Mucosa of descending colon (tissue), 3 donors: ENCODE data around the gene TFAP2D. TPM values are rescaled to one million over a fixed set of nuclear protein-coding genes. Genes with fewer than 3 reads are reported as not detected.

Source experiments
- ATAC-seq: fragments of 200-7000 bp; cut with Tn5 transposase; one replicate; pipeline ENCODE4 v1.9.1; 2020; ENCODE audit warnings: mild to moderate bottlenecking, moderate library complexity
- DNase-seq, 3 donors: peaks; one replicate each; pipeline ENCODE4 v3.0.0-alpha.2; 2020
- H3K36me3 ChIP-seq: fragments of 200-600 bp; one replicate; pipeline ENCODE4 v1.8.0; 2021; ENCODE audit warnings: low read depth, mild to moderate bottlenecking
- H3K4me1 ChIP-seq: fragments of 200-600 bp; one replicate; pipeline ENCODE4 v1.8.0; 2021; ENCODE audit warnings: low read depth, mild to moderate bottlenecking
- H3K4me3 ChIP-seq: fragments of 200-600 bp; one replicate; pipeline ENCODE4 v1.8.0; 2021; ENCODE audit warnings: mild to moderate bottlenecking
- H3K9me3 ChIP-seq: fragments of 200-600 bp; one replicate; pipeline ENCODE4 v1.8.0; 2021; ENCODE audit warnings: mild to moderate bottlenecking
- intact Hi-C, 2 donors: fragments of 100-400 bp; cut with DNase I in 1 of 2; cut with micrococcal nuclease in 1 of 2; formaldehyde crosslinking; loops; one replicate each; pipeline versions ENCODE4 v1.11.0 to v1.11.1; 2022; cut with DNase I, micrococcal nuclease
- total RNA-seq, 3 donors: library from RNA; stranded (reverse); fragmentation: NEBNext Ultra II Directional in 2 of 3; extraction: Animal tissue kit (Norgen Biotek cat#: 25700) in 2 of 3; gene quantifications; one replicate each; pipeline versions ENCODE4 v1.2.1 to v1.2.4, GENCODE V29; 2021 to 2023
- TF ChIP-seq, protein P1 (sequence below): fragments of 200-600 bp; IDR thresholded peaks from one replicate; pipeline ENCODE4 v1.8.0; 2022; ENCODE audit warnings: antibody characterized with exemption, mild to moderate bottlenecking
- donor health status: DM: no; HTN: no; CAD: no; lungs with moderate emphysema.
- donor health status: DM: no; HTN: no; CAD: no.
- donor health status: DM: no; HTN: yes; CAD: no.

TFAP2D gene
- total RNA-seq, 3 donors from 2014 or later: not detected

DNA sequence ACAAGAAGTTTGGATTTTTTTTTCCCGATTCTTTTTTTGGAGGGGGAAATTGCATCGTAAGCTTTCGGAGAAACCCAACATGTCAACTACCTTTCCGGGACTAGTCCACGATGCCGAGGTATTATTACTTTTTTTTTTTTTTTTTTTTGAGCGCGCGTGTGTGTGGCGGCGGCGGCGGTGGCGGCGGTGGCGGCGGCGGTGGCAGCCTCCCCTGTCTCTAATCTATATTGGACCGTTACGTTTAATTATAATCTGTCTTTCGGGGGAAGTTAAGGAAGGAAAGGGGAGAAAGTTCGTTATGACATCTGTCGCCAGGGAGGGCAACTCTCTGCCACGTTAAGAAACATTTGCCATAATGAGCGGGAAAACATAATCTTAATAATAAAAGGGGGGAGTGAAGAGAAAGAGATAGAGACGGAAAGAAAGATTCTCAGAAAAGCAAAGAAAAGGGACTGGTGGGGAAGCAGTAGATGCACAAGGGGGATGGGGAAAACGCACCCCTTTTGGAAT, 706 bp downstream of the TFAP2D start:
- H3K4me1 ChIP-seq: no peaks in the 10 kb centered on the region
- no peak overlapping the region for H3K4me3 ChIP-seq
- no peak for DNase-seq
- H3K36me3 ChIP-seq: no peaks in the 10 kb centered on the region
- no peaks in the 10 kb centered on the region for H3K9me3 ChIP-seq
- TF ChIP-seq, protein P1, sequence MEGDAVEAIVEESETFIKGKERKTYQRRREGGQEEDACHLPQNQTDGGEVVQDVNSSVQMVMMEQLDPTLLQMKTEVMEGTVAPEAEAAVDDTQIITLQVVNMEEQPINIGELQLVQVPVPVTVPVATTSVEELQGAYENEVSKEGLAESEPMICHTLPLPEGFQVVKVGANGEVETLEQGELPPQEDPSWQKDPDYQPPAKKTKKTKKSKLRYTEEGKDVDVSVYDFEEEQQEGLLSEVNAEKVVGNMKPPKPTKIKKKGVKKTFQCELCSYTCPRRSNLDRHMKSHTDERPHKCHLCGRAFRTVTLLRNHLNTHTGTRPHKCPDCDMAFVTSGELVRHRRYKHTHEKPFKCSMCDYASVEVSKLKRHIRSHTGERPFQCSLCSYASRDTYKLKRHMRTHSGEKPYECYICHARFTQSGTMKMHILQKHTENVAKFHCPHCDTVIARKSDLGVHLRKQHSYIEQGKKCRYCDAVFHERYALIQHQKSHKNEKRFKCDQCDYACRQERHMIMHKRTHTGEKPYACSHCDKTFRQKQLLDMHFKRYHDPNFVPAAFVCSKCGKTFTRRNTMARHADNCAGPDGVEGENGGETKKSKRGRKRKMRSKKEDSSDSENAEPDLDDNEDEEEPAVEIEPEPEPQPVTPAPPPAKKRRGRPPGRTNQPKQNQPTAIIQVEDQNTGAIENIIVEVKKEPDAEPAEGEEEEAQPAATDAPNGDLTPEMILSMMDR: no peak
- ATAC-seq: no peak
- intact Hi-C loops: no loop called here

DNA sequence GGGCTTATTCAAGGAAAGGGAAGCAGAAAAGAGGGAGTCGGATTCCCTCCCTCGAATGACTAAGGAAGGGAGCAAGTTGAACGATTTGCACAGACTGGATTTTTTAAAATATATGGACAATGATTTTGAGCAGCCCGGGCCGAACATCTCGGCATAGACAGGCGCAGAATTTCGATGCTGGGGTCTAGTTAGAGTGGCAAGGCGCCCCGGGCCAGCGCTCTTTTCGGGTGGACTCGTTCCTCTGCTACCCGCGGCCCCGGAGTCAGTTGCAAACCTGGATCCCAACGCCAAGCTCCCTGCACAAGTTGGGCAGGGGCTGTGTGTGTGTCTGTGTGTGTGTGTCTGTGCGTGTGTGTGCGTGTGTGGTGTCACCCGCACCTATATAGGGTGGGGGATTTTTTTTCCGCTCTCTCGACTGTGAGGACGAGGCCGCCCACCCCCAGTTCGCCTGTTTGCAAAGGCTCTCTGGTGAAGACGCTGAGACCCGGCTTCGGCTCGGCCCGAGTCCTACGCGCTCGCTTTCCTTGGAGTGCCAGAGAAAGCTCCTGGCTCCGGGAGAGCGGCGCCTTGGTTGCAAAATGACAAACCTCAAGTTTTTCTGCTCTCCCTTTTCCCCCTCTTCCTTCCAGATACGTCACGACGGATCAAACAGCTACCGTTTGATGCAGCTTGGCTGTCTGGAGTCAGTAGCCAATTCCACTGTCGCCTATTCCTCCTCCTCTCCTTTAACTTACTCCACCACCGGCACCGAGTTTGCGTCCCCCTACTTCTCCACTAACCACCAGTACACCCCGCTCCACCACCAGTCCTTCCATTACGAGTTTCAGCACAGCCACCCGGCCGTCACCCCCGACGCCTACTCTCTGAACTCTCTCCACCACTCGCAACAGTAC, 1.4 kb downstream of the TFAP2D start:
- no peak overlapping the region for H3K4me3 ChIP-seq
- intact Hi-C loops: no loop called here
- H3K36me3 ChIP-seq: no peaks in the 10 kb centered on the region
- ATAC-seq: no peak
- no peaks in the 10 kb centered on the region for H3K4me1 ChIP-seq
- TF ChIP-seq, protein P1: no peak
- no peak for DNase-seq
- no peaks in the 10 kb centered on the region for H3K9me3 ChIP-seq

DNA sequence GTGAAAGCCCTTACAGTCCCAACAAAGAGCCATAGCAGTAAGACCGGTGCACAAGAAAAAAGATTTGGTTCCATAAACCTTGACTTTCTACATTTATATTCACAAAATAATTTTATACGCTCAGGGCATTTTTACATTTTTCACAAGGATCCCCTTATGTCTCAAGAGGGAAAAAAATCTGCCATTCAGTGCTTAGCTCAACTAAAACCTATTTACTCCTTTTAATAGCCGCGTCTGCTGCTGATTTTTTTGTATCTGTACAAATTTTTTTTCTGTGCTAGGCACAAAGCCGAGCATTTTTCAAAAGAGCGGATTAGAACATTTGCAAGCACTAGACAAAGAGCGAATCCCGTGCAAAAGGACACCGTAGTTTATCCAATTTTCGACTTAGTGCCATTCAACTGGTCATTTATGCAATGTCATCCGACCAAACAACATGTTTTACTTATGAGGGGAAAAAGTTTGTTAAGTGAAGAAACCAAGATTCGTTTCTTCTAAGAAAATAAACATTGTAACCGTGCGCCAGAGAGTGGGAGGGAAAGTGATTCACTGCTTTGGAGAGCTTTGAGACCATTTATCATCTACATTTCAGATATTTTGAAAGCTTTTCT, 3.7 kb downstream of the TFAP2D start:
- ATAC-seq (no peak), DNase-seq (no peak)
- no peaks in the 10 kb centered on the region for H3K9me3 ChIP-seq
- H3K4me1 ChIP-seq: no peaks in the 10 kb centered on the region
- no peak overlapping the region for H3K4me3 ChIP-seq
- intact Hi-C loops: no loop called here
- H3K36me3 ChIP-seq: no peaks in the 10 kb centered on the region
- TF ChIP-seq, protein P1: no peak

DNA sequence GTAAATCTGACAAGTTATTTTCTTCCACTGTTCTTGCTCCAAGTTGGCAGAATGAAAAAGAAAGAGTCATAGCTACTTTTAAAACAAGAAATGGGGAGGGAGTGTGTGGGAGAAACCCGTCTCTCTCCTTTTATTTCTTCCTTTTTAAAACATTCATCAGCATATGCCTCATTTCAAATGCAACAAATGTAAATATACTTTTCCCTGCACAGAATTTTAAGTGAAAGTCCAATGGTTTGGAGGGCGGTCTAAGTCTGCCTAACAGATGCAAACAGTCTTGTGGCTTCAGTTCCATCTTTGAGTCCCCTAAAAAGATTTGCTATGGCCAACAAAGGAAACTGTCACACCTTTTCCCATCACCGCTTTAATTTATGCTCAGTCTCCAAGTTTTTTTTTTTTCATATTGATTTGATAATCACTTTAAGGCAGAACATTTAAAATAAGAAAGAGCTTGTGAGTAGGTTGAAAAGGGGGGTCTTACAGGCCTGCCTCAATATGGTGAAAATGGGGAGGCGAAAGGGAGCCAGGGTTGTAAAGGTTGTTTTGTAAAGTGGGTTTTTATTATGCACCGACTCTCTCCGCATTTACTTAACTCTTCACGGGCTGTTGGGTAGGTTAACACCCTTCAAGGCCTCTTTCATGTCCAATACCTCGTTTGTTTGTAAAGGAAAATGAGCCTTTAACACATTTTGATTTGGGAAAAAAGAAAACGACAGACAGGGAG, 4.6 kb downstream of the TFAP2D start:
- intact Hi-C loops: no loop called here
- Histone ChIP-seq H3K36me3 (no peaks in the 10 kb centered on the region), H3K4me3 (no peak overlapping the region), H3K4me1 (no peaks in the 10 kb centered on the region), H3K9me3 (no peaks in the 10 kb centered on the region)
- DNase-seq (no peak), ATAC-seq (no peak)
- TF ChIP-seq, protein P1: no peak

DNA sequence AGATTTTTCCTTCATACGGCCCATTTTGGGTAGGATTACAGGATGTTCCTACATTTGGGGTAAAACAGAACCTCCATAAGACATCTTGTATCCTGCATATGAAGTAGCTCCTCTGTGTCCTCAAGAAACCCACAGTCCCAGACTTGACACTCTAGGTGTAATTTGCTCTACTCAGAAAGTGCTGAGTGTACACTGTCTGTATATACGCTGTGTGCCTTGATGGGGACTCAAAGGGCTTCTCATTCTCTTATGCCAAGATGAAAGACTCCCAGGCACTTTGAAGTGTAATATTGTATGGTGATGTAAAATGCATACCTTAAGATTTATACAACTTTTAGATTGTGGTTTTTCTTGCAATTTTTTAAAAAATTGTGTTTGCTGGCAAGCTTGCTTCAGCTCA, 5.2 kb downstream of the TFAP2D start:
- intact Hi-C loops: no loop called here
- Histone ChIP-seq H3K36me3 (no peaks in the 10 kb centered on the region), H3K4me1 (no peaks in the 10 kb centered on the region), H3K9me3 (no peaks in the 10 kb centered on the region), H3K4me3 (no peak overlapping the region)
- DNase-seq (no peak), ATAC-seq (no peak)
- TF ChIP-seq, protein P1: no peak
